HG03060 (cell line): Measurements from ENCODE around the gene HSD11B2.

Source experiments
- ATAC-seq: cut with Tn5 transposase; IDR thresholded peaks from one replicate; pipeline ENCODE4 v1.9.1; 2021; ENCODE audit warnings: low read depth, moderate number of reproducible peaks; ENCODE audit not compliant: unreplicated experiment

HSD11B2 gene

GRCh38 chr16:67431775-67432505 lies 1.0 kb downstream of the HSD11B2 start:
- ATAC-seq, result no peak

GRCh38 chr16:67432506-67432890 lies 1.6 kb downstream of the HSD11B2 start:
- no peak for ATAC-seq

GRCh38 chr16:67433131-67433719 lies 2.3 kb downstream of the HSD11B2 start:
- ATAC-seq, result no peak

GRCh38 chr16:67435758-67436164 lies 4.8 kb downstream of the HSD11B2 start:
- ATAC-seq, result no peak

GRCh38 chr16:67436640-67437193 lies 5.8 kb downstream of the HSD11B2 start:
- no peak for ATAC-seq

- ATAC-seq, result no peak
Observed at GRCh38 chr16:67437513-67437912, 6.6 kb downstream of the HSD11B2 start.

- ATAC-seq, result no peak
Observed at GRCh38 chr16:67438098-67438791, 7.3 kb downstream of the HSD11B2 start.

- no peak for ATAC-seq
Observed at GRCh38 chr16:67438824-67439393, 8.0 kb downstream of the HSD11B2 start.

- ATAC-seq, result no peak
Observed at GRCh38 chr16:67441271-67441753, 10.4 kb downstream of the HSD11B2 start.

GRCh38 chr16:67441907-67442306 lies 11.0 kb downstream of the HSD11B2 start:
- ATAC-seq, result no peak

- no peak for ATAC-seq
Observed at GRCh38 chr16:67442581-67443255, 11.8 kb downstream of the HSD11B2 start.

- no peak for ATAC-seq
Observed at GRCh38 chr16:67443265-67443664, 12.3 kb downstream of the HSD11B2 start.

GRCh38 chr16:67444259-67445125 lies 13.6 kb downstream of the HSD11B2 start:
- no peak for ATAC-seq

GRCh38 chr16:67445126-67445426 lies 14.2 kb downstream of the HSD11B2 start:
- no peak for ATAC-seq

- ATAC-seq, result no peak
Observed at GRCh38 chr16:67445441-67445912, 14.6 kb downstream of the HSD11B2 start.

- no peak for ATAC-seq
Observed at GRCh38 chr16:67445913-67446907, 15.3 kb downstream of the HSD11B2 start.

GRCh38 chr16:67446968-67447507 lies 16.1 kb downstream of the HSD11B2 start:
- ATAC-seq, result no peak

GRCh38 chr16:67447508-67448076 lies 16.7 kb downstream of the HSD11B2 start:
- ATAC-seq, result no peak
